SK-N-SH (cell line): Measurements from ENCODE around the gene PSMD7.

Source experiments
- EZH2phosphoT487 ChIP-seq: fragments of 200-600 bp; sonication (generic); IDR thresholded peaks from 2 replicates; pipeline ENCODE4 v1.6.1; 2017; ENCODE audit warnings: low read depth, mixed run types, mild to moderate bottlenecking, antibody characterized with exemption, moderate library complexity, borderline replicate concordance
- NRF1 ChIP-seq: IDR thresholded peaks from 2 replicates; pipeline ENCODE4 v1.6.1; 2012; ENCODE audit warnings: low read depth, mild to moderate bottlenecking, low read length
- RAD21 ChIP-seq: IDR thresholded peaks from 2 replicates; pipeline ENCODE4 v1.6.1; 2012; ENCODE audit warnings: mild to moderate bottlenecking, low read length
- REST ChIP-seq: IDR thresholded peaks from 2 replicates; pipeline ENCODE4 v1.6.1; 2012; ENCODE audit warnings: mild to moderate bottlenecking, low read depth, low read length, moderate library complexity
- TF ChIP-seq, protein P1 (sequence below): fragments of 200-600 bp; sonication (generic); IDR thresholded peaks from 2 replicates; pipeline ENCODE4 v1.6.1; 2017; ENCODE audit warnings: antibody characterized with exemption, mild to moderate bottlenecking, moderate library complexity

- no peak for TF ChIP-seq RAD21
- no peak for TF ChIP-seq REST
- TF ChIP-seq NRF1: no peak
- no peak for TF ChIP-seq EZH2phosphoT487
- TF ChIP-seq, protein P1, sequence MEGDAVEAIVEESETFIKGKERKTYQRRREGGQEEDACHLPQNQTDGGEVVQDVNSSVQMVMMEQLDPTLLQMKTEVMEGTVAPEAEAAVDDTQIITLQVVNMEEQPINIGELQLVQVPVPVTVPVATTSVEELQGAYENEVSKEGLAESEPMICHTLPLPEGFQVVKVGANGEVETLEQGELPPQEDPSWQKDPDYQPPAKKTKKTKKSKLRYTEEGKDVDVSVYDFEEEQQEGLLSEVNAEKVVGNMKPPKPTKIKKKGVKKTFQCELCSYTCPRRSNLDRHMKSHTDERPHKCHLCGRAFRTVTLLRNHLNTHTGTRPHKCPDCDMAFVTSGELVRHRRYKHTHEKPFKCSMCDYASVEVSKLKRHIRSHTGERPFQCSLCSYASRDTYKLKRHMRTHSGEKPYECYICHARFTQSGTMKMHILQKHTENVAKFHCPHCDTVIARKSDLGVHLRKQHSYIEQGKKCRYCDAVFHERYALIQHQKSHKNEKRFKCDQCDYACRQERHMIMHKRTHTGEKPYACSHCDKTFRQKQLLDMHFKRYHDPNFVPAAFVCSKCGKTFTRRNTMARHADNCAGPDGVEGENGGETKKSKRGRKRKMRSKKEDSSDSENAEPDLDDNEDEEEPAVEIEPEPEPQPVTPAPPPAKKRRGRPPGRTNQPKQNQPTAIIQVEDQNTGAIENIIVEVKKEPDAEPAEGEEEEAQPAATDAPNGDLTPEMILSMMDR: no peak
These were observed 9.6 kb downstream of the PSMD7 start for GRCh38 chr16:74305978-74306784.
